ENCODE data around the gene ARIH2.
A peak's percentile ranks its signal among the peaks of the same experiment; 100 is the strongest.

Gene ARIH2

DNA sequence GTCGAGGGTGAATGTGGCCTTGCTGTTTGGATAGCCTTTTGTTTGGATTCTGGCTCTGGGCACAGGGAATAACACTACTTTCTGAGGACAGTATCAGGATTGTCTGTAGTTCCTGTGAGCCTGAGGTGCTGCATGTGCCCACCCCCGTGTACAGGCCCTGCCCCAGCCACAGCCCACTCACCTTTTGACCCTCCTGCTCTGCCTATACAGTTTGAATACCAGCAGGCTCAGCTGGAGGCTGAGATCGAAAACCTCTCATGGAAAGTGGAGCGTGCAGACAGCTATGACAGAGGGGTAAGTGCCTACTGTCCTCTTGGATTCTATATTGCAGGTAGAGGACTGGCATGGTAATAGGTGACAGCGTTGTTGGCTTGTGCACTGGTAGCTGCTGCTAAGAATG lies 64.0 kb downstream of the ARIH2 start:
- Mint-ChIP-seq H3K9me3 (no peaks in the 10 kb centered on the region), H3K4me3 (no peak overlapping the region), H3K36me3 (peaks cover 6% of the 10 kb centered on the region), H3K27me3 (no peaks in the 10 kb centered on the region), H3K27ac (no peak overlapping the region), H3K4me1 (peaks cover 2% of the 10 kb centered on the region)

GRCh38 chr3:48983096-48983495 lies 64.5 kb downstream of the ARIH2 start:
- no peaks in the 10 kb centered on the region for H3K27me3 Mint-ChIP-seq
- no peaks in the 10 kb centered on the region for H3K9me3 Mint-ChIP-seq
- H3K4me1 Mint-ChIP-seq = peaks cover 6% of the 10 kb centered on the region
- peaks cover 6% of the 10 kb centered on the region for H3K36me3 Mint-ChIP-seq
- H3K4me3 Mint-ChIP-seq = no peak overlapping the region
- no peak overlapping the region for H3K27ac Mint-ChIP-seq

GRCh38 chr3:48984663-48985062 lies 66.0 kb downstream of the ARIH2 start:
- Mint-ChIP-seq H3K9me3 (no peaks in the 10 kb centered on the region), H3K4me1 (peaks cover 16% of the 10 kb centered on the region), H3K27ac (no peak overlapping the region), H3K4me3 (no peak overlapping the region), H3K36me3 (peaks cover 1% of the 10 kb centered on the region), H3K27me3 (no peaks in the 10 kb centered on the region)

DNA sequence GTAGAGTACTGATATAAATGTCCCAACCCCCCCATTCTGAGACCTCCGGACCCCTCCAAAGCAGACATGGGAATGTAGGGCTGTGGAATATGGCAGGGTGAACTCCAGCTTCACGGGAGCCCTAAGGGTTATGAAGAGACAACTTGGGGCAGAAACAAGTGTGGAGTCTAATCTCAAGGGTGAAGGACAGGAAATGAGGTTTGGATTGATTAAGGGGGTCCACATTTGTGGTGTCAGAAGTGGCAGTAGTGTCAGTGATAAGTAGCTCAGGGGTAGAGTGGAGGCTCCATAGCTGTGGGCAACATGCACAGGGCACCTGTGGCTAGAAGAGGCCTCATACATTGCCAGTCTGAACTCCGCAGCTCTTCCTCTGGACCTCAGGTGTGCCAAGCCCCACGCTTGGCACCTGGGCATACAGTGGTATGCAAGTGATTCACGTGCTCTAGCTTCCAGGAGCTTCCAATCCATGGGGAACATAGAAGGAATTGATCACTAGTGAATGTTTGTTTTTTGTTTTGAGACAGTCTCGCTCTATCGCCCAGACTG lies 67.3 kb downstream of the ARIH2 start:
- peaks cover 1% of the 10 kb centered on the region for H3K36me3 Mint-ChIP-seq
- no peak overlapping the region for H3K4me3 Mint-ChIP-seq
- H3K4me1 Mint-ChIP-seq = peaks cover 18% of the 10 kb centered on the region
- H3K27ac Mint-ChIP-seq = no peak overlapping the region
- H3K9me3 Mint-ChIP-seq = no peaks in the 10 kb centered on the region
- no peaks in the 10 kb centered on the region for H3K27me3 Mint-ChIP-seq

GRCh38 chr3:48989126-48989795 lies 70.6 kb downstream of the ARIH2 start:
- Mint-ChIP-seq H3K36me3 (no peaks in the 10 kb centered on the region), H3K27ac (peak overlapping the region; percentile 91), H3K9me3 (no peaks in the 10 kb centered on the region), H3K4me1 (peaks cover 31% of the 10 kb centered on the region), H3K27me3 (no peaks in the 10 kb centered on the region), H3K4me3 (peak overlapping the region; percentile 93)

GRCh38 chr3:48989796-48990635 lies 71.4 kb downstream of the ARIH2 start, which contains the start of gene P4HTM:
TSS of gene P4HTM (plus strand) at chr3:48990241. CDS start at chr3:48990257, 16 bp downstream.
- H3K4me1 Mint-ChIP-seq = peaks cover 38% of the 10 kb centered on the region
- H3K4me3 Mint-ChIP-seq = peak within 1 kb of the TSS; percentile 95
- H3K9me3 Mint-ChIP-seq = no peaks in the 10 kb centered on the region
- H3K27me3 Mint-ChIP-seq = no peaks in the 10 kb centered on the region
- no peaks in the 10 kb centered on the region for H3K36me3 Mint-ChIP-seq
- peak within 1 kb of the TSS; percentile 94 for H3K27ac Mint-ChIP-seq

DNA sequence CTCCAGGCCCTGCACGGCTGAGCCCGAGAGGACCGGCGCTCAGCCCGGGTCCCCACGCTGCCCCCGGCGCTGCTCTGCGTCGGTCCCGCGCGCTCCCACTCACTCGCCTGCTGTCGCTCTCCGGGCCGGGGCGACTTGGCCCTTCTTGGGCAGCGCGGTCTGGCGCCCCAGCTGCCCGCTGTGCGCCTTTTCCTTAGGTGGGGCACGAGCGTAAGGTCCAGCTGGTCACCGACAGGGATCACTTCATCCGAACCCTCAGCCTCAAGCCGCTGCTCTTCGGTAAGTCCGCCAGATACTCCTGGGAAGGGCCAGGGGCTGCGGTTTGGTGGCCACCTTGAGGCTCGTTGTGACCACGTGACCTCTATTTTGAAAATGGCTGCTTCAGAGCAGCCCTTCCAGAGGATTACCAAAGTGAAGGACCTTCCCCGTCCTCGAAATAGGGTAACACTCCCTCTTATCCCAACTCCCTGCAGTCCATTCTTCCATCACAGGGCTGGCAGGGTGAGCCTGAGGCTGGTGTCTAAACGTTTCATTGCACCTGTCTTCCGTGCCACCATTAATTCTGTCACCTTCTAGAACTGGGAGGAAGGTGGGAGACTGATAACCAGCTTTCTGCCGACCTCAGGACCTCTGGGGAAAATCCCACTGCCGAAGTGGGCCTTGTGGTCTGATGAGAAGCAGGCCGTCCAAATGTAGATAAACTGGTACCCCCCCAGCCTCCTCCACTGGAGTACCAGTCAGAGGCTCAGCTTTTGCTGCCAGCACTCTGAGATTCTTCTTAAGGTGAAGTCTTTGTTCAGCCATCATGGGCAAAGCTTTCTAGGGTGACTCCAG lies 72.2 kb downstream of the ARIH2 start:
- Mint-ChIP-seq H3K27ac (peak overlapping the region; percentile 94), H3K27me3 (no peaks in the 10 kb centered on the region), H3K9me3 (no peaks in the 10 kb centered on the region), H3K4me3 (peak overlapping the region; percentile 95), H3K4me1 (peaks cover 42% of the 10 kb centered on the region), H3K36me3 (no peaks in the 10 kb centered on the region)

DNA sequence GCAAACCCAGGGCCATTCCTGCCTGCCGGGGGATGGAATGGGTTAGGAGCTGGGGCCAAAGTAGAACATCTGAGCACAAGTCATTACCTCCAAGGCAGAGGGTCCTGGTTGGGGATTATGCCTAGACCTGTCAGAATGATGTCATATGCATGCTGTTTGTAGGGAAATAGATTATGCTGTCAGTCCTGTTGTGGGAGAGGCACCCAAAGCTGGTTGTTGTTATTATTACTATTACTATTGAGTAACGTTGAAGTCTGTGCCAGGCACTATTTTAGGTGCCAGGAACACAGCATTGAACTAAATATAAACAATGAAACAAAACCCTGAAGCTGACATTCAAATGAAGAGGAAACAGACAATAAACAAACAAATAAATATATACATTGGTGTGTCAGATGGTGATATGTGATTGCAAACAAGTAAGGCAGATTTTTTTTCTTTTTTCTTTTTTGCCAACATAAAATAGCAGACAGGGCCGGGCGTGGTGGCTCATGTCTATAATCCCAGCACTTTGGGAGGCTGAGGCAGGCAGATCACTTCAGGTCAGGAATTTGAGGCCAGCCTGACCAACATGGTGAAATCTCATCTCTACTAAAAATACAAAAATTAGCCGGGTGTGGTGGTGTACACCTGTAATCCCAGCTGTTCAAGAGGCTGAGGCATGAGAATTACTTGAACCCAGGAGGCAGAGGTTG lies 73.4 kb downstream of the ARIH2 start:
- peaks cover 42% of the 10 kb centered on the region for H3K4me1 Mint-ChIP-seq
- H3K9me3 Mint-ChIP-seq = no peaks in the 10 kb centered on the region
- H3K27me3 Mint-ChIP-seq = no peaks in the 10 kb centered on the region
- peak overlapping the region; percentile 95 for H3K4me3 Mint-ChIP-seq
- H3K27ac Mint-ChIP-seq = no peak overlapping the region
- H3K36me3 Mint-ChIP-seq = no peaks in the 10 kb centered on the region

- Mint-ChIP-seq H3K9me3 (no peaks in the 10 kb centered on the region), H3K4me3 (no peak overlapping the region), H3K27ac (no peak overlapping the region), H3K27me3 (no peaks in the 10 kb centered on the region), H3K4me1 (peaks cover 35% of the 10 kb centered on the region), H3K36me3 (no peaks in the 10 kb centered on the region)
These were observed 75.2 kb downstream of the ARIH2 start for GRCh38 chr3:48993834-48994233.

GRCh38 chr3:48996640-48997039 lies 78.0 kb downstream of the ARIH2 start:
- Mint-ChIP-seq H3K4me1 (peaks cover 17% of the 10 kb centered on the region), H3K36me3 (no peaks in the 10 kb centered on the region), H3K4me3 (no peak overlapping the region), H3K27ac (no peak overlapping the region), H3K27me3 (no peaks in the 10 kb centered on the region), H3K9me3 (no peaks in the 10 kb centered on the region)

DNA sequence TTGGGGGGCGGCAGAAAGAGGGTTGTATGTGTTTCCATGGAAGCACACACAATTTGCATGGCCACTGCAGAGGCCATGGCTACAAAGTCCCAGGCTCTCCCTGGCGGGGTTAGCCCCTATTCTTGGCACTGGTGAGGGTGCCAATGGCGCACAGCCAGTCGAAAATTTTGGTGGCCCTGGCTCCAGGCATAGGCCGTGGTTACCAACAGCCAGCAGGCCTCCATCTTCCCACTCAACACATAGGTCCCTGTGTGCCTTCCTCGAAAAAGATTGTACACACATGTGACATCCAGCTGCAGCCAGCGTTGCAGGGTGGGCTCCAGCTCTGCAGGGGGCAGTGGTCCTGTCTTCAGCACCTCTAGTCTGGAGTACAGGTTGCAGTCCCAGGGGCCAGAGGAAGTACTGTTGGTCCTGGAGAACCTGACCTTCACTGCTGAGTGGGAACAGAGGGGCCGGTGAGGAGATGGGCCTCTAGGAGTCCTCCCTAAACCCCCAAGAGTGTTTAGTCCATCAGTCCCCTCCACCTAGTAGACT lies 78.5 kb downstream of the ARIH2 start:
- no peaks in the 10 kb centered on the region for H3K9me3 Mint-ChIP-seq
- peak overlapping the region; percentile 43 for H3K27ac Mint-ChIP-seq
- H3K27me3 Mint-ChIP-seq = no peaks in the 10 kb centered on the region
- peaks cover 11% of the 10 kb centered on the region for H3K4me1 Mint-ChIP-seq
- no peaks in the 10 kb centered on the region for H3K36me3 Mint-ChIP-seq
- no peak overlapping the region for H3K4me3 Mint-ChIP-seq

DNA sequence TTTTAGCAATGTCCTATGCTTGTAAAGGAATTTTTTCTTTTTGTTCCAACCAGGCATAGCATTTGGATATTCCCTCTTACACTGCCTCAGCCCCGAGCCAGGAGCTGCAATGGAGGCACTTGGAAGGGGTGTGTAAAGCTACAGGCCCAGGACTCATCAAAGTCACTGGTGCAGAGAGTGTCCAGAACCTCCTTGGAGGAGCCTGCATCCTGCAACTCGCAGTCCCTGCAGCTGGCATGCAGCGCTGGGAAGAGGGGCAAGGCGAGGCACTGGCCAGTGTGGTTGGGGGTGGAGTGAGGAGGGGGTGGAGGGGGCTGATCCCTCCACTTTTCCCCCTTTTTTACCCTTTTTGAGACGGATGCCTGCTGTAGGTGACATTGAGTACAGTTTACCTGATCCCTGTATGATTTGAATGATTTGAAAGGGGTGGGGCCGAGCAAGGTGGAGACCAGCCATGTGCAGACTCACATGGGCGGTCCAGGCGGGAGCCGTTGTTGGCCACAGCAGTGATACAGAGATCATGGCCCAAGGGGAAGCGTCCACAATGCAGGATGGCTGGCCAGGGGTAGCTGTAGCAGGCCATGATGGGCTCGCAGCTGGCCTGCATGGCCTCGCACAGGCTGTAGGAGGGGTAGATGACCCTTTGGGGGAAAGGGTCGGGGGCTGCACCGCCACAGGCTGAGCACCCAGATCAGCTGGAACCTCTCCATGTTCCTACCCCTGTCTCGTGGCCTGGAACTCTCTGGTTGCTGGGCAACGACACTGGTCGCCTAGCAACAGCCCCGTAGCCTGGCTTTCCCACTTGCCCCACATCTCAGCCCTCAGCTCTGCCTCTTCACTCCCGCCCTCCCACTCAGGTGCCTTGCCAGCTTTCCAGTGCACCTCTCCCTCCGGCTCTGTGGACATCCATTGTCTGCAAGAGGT lies 79.3 kb downstream of the ARIH2 start:
- Mint-ChIP-seq H3K27me3 (no peaks in the 10 kb centered on the region), H3K27ac (no peak overlapping the region), H3K36me3 (no peaks in the 10 kb centered on the region), H3K4me1 (peaks cover 11% of the 10 kb centered on the region), H3K9me3 (no peaks in the 10 kb centered on the region), H3K4me3 (no peak overlapping the region)

DNA sequence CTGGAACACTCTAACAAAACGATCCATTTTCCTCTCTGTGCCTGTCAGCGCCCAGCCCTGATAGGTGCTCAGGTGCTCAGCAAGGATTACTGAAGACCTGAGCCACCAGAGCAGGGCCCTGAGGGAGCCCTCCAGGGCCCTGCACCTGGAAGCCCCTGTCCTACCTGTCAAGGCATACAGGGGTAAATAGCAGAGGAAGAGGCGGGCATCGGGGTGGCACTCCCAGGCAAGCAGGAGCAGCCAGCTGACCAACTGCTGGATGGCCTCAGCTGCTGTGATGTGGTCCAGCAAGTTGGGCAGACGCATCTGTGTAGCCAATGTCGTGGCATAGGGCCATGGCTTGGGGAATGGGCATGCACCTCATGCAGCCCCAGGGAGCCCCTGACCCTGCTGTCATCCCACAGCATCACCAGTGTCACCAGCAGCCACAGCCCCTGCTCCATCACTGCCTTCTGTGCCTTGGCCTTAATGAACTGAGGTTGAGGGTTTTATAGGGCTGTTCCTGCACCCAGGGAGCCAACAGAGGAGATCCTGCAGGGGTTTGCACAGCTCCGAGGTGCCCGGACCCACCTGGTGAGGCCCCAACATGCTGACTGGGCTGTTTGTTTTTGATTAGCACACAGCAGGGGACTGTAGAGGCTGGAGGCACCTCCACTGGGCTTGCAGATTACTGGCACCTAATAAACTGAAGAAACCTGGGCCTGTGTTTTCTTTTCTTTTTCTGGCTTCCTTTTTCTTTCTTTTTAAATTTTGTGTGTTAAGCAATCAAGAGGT lies 80.6 kb downstream of the ARIH2 start:
- Mint-ChIP-seq H3K9me3 (no peaks in the 10 kb centered on the region), H3K36me3 (no peaks in the 10 kb centered on the region), H3K27me3 (no peaks in the 10 kb centered on the region), H3K4me1 (peaks cover 11% of the 10 kb centered on the region), H3K27ac (peak overlapping the region; percentile 18), H3K4me3 (no peak overlapping the region)
